WI38 (cell line): Measurements from ENCODE around the gene EDDM3A.

Source experiments
- H3K4me3 ChIP-seq: 2 replicates; pipeline ENCODE4 v1.5.1; 2011; ENCODE audit warnings: low read depth, mild to moderate bottlenecking, control low read depth, low read length
- TF ChIP-seq, protein P1 (sequence below): IDR thresholded peaks from 2 replicates; pipeline ENCODE4 v1.5.1; 2012; ENCODE audit warnings: low read depth, mild to moderate bottlenecking, control low read depth, low read length

The EDDM3A gene

GRCh38 chr14:20789230-20789813 is 43.6 kb downstream of the EDDM3A start:
- no peak overlapping the region for H3K4me3 ChIP-seq
- TF ChIP-seq, protein P1, sequence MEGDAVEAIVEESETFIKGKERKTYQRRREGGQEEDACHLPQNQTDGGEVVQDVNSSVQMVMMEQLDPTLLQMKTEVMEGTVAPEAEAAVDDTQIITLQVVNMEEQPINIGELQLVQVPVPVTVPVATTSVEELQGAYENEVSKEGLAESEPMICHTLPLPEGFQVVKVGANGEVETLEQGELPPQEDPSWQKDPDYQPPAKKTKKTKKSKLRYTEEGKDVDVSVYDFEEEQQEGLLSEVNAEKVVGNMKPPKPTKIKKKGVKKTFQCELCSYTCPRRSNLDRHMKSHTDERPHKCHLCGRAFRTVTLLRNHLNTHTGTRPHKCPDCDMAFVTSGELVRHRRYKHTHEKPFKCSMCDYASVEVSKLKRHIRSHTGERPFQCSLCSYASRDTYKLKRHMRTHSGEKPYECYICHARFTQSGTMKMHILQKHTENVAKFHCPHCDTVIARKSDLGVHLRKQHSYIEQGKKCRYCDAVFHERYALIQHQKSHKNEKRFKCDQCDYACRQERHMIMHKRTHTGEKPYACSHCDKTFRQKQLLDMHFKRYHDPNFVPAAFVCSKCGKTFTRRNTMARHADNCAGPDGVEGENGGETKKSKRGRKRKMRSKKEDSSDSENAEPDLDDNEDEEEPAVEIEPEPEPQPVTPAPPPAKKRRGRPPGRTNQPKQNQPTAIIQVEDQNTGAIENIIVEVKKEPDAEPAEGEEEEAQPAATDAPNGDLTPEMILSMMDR, result no peak

GRCh38 chr14:20790464-20791116 is 44.9 kb downstream of the EDDM3A start:
- H3K4me3 ChIP-seq, result no peak overlapping the region
- TF ChIP-seq, protein P1, result no peak

DNA sequence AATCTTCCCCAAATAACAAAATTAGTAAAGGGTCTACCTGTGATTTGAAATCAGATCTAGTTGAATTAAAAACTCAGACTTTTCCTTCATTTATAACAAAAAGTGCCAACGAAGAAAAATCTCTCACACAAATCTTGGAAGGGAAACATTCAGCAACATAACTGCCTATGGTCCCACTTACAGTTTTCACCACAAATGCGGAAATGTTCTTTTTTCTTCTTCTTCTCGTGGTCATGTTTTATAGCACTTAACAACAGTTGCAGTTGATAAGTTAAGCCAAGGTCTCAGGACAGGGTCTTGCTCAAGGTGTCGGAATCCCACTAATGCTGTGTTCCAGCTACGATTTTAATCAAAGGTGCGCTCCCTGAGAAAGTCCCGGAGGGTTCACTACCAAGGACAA is 45.5 kb downstream of the EDDM3A start:
- TF ChIP-seq, protein P1, result no peak
- H3K4me3 ChIP-seq, result no peak overlapping the region

DNA sequence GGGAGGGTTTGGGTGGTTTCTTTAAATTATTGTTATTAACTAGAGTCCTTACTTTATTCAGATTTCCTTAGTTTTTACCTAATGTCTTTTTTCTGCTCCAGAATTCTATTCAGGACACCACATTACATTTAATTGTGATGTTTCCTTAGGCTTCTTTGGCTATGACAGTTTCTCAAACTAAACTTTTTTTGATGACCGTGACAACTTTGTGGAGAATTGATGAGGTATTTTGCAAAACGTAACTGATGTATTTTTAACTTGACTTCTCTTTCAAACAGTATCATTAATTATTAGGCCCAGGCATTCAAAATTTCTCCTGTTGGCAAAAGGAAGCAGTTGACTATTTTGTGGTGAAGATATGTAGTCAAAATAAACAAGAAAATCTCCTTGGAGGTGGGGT is 45.9 kb downstream of the EDDM3A start:
- TF ChIP-seq, protein P1, result no peak
- H3K4me3 ChIP-seq, result no peak overlapping the region

- TF ChIP-seq, protein P1, result no peak
- H3K4me3 ChIP-seq, result no peak overlapping the region
Measured at GRCh38 chr14:20792556-20792955, 46.9 kb downstream of the EDDM3A start.

- H3K4me3 ChIP-seq, result no peak overlapping the region
- TF ChIP-seq, protein P1, result no peak
Measured at GRCh38 chr14:20794644-20795369, 49.1 kb downstream of the EDDM3A start.

DNA sequence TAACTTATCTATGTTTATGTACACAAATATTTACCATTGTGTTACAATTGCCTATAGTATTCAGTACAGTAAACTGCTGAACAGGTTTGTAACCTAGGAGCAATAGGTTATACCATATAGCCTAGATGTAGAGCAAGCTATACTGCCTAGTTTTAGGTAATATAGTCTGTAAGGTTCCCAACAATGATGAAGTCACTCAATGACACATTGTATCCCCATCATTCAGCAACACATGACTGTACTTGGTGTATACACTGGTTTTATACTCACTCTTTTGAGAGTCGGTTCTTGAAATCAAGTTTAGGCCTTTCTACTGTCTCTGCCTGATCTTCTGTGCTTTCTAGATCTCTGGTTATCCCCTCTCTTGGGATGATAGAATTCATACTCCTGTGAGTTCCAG is 51.5 kb downstream of the EDDM3A start:
- TF ChIP-seq, protein P1, result no peak

More for the DNA sequence above, 51.5 kb downstream of the EDDM3A start:
- no peak overlapping the region for H3K4me3 ChIP-seq
